KOPT-K1 (cell line): ENCODE data around the gene PRLR.

Experiments used
- H3K27ac ChIP-seq: fragments of 200-600 bp; sonication (generic); 2 replicates; pipeline ENCODE4 v1.5.1; 2016; ENCODE audit warnings: antibody characterized with exemption, mild to moderate bottlenecking, low read depth, low read length; ENCODE audit not compliant: poor library complexity, severe bottlenecking
- H3K36me3 ChIP-seq: fragments of 200-600 bp; sonication (generic); 2 replicates; pipeline ENCODE4 v1.5.1; 2017; ENCODE audit warnings: antibody characterized with exemption, mild to moderate bottlenecking, low read length, moderate library complexity; ENCODE audit not compliant: insufficient read depth
- H3K9me3 ChIP-seq: fragments of 200-600 bp; sonication (generic); 2 replicates; pipeline ENCODE4 v1.5.1; 2017; ENCODE audit warnings: antibody characterized with exemption, low read length, mild to moderate bottlenecking; ENCODE audit not compliant: insufficient read depth, poor library complexity, severe bottlenecking

The PRLR gene

GRCh38 chr5:35026941-35027340 lies 203.3 kb downstream of the PRLR start:
- Histone ChIP-seq H3K36me3 (no peaks in the 10 kb centered on the region), H3K9me3 (no peaks in the 10 kb centered on the region), H3K27ac (no peak overlapping the region)

- H3K36me3 ChIP-seq, result no peaks in the 10 kb centered on the region
- no peak overlapping the region for H3K27ac ChIP-seq
- no peaks in the 10 kb centered on the region for H3K9me3 ChIP-seq
These were observed 203.9 kb downstream of the PRLR start for GRCh38 chr5:35026280-35026840.

- H3K9me3 ChIP-seq, result no peaks in the 10 kb centered on the region
- no peak overlapping the region for H3K27ac ChIP-seq
- no peaks in the 10 kb centered on the region for H3K36me3 ChIP-seq
These were observed 205.3 kb downstream of the PRLR start for GRCh38 chr5:35024911-35025510.

- H3K36me3 ChIP-seq, result no peaks in the 10 kb centered on the region
- no peaks in the 10 kb centered on the region for H3K9me3 ChIP-seq
- no peak overlapping the region for H3K27ac ChIP-seq
These were observed 206.7 kb downstream of the PRLR start for GRCh38 chr5:35023391-35024178.

- no peaks in the 10 kb centered on the region for H3K9me3 ChIP-seq
- H3K27ac ChIP-seq, result no peak overlapping the region
- no peaks in the 10 kb centered on the region for H3K36me3 ChIP-seq
These were observed 213.9 kb downstream of the PRLR start for GRCh38 chr5:35016174-35017051.

GRCh38 chr5:35015063-35015462 lies 215.2 kb downstream of the PRLR start:
- Histone ChIP-seq H3K9me3 (no peaks in the 10 kb centered on the region), H3K27ac (no peak overlapping the region), H3K36me3 (no peaks in the 10 kb centered on the region)

GRCh38 chr5:35012796-35013195 lies 217.5 kb downstream of the PRLR start:
- Histone ChIP-seq H3K27ac (no peak overlapping the region), H3K36me3 (no peaks in the 10 kb centered on the region)

GRCh38 chr5:35012365-35012764 lies 217.9 kb downstream of the PRLR start:
- no peak overlapping the region for H3K27ac ChIP-seq
- H3K36me3 ChIP-seq, result no peaks in the 10 kb centered on the region
- H3K9me3 ChIP-seq, result peaks cover 3% of the 10 kb centered on the region

More at GRCh38 chr5:35012796-35013195, 217.5 kb downstream of the PRLR start:
- H3K9me3 ChIP-seq, result peaks cover 3% of the 10 kb centered on the region

- H3K27ac ChIP-seq, result no peak overlapping the region
- H3K9me3 ChIP-seq, result peaks cover 3% of the 10 kb centered on the region
- H3K36me3 ChIP-seq, result no peaks in the 10 kb centered on the region
These were observed 219.6 kb downstream of the PRLR start for GRCh38 chr5:35010676-35011075.

GRCh38 chr5:35009657-35010056 lies 220.6 kb downstream of the PRLR start:
- Histone ChIP-seq H3K36me3 (no peaks in the 10 kb centered on the region), H3K27ac (no peak overlapping the region), H3K9me3 (peaks cover 3% of the 10 kb centered on the region)

- Histone ChIP-seq H3K36me3 (no peaks in the 10 kb centered on the region), H3K27ac (no peak overlapping the region), H3K9me3 (peaks cover 3% of the 10 kb centered on the region)
These were observed 221.3 kb downstream of the PRLR start for GRCh38 chr5:35009019-35009418.

GRCh38 chr5:35004771-35005170 lies 225.5 kb downstream of the PRLR start:
- H3K36me3 ChIP-seq, result no peaks in the 10 kb centered on the region
- H3K9me3 ChIP-seq, result peaks cover 3% of the 10 kb centered on the region
- H3K27ac ChIP-seq, result no peak overlapping the region

GRCh38 chr5:35004200-35004599 lies 226.1 kb downstream of the PRLR start:
- H3K27ac ChIP-seq, result no peak overlapping the region
- no peaks in the 10 kb centered on the region for H3K36me3 ChIP-seq
- peaks cover 3% of the 10 kb centered on the region for H3K9me3 ChIP-seq

- Histone ChIP-seq H3K27ac (no peak overlapping the region), H3K36me3 (no peaks in the 10 kb centered on the region), H3K9me3 (no peaks in the 10 kb centered on the region)
These were observed 227.0 kb downstream of the PRLR start for GRCh38 chr5:35003018-35003957.
